PFSK-1 (cell line): ENCODE results near the gene RSL1D1.

Experiments used
- FOXP2 ChIP-seq: optimal IDR thresholded peaks from 2 replicates; pipeline ENCODE3; 2011; ENCODE audit warnings: borderline replicate concordance, control low read depth, inconsistent platforms; ENCODE audit not compliant: insufficient read depth; ENCODE audit errors: extremely low read length, extremely low read depth
- POLR2AphosphoS5 ChIP-seq: IDR thresholded peaks from 2 replicates; pipeline ENCODE4 v1.6.1; 2012; ENCODE audit warnings: low read depth, mild to moderate bottlenecking, control low read depth, low read length, moderate library complexity
- REST ChIP-seq, 2 experiments: IDR thresholded peaks; 2 replicates each; pipeline versions ENCODE4 v1.6.1 to v1.8.0; 2011 to 2012; ENCODE audit warnings: low read depth in 2 of 2, low read length in 2 of 2, control low read depth in 1 of 2, inconsistent platforms in 1 of 2, mild to moderate bottlenecking in 1 of 2, moderate library complexity in 1 of 2; ENCODE audit not compliant: insufficient read depth in 1 of 2
- SIN3A ChIP-seq: IDR thresholded peaks from 2 replicates; pipeline ENCODE4 v1.6.1; 2012; ENCODE audit warnings: mild to moderate bottlenecking, low read length, moderate library complexity, borderline replicate concordance; ENCODE audit not compliant: insufficient read depth
- TAF1 ChIP-seq: IDR thresholded peaks from 2 replicates; pipeline ENCODE4 v1.6.1; 2012; ENCODE audit warnings: low read length, control low read depth, borderline replicate concordance; ENCODE audit not compliant: insufficient read depth

The RSL1D1 gene

GRCh38 chr16:11816123-11816522 lies 35.2 kb downstream of the RSL1D1 start:
- TF ChIP-seq TAF1 (no peak), FOXP2 (no peak), SIN3A (no peak)

GRCh38 chr16:11806721-11807120 lies 44.6 kb downstream of the RSL1D1 start:
- TF ChIP-seq TAF1 (no peak), POLR2AphosphoS5 (no peak), SIN3A (no peak), REST (IDR thresholded peaks at IDR 0.05; ENCODE audit: insufficient read depth in 1 of 2, low read depth in 2 of 2, low read length in 2 of 2) (no peak), FOXP2 (no peak)

GRCh38 chr16:11805556-11805955 lies 45.8 kb downstream of the RSL1D1 start:
- no peak for TF ChIP-seq FOXP2
- TF ChIP-seq TAF1, result no peak
- TF ChIP-seq POLR2AphosphoS5, result no peak
- TF ChIP-seq SIN3A, result no peak
- no peak for TF ChIP-seq REST (IDR thresholded peaks at IDR 0.05; ENCODE audit: insufficient read depth in 1 of 2, low read depth in 2 of 2, low read length in 2 of 2)

GRCh38 chr16:11801481-11802021 lies 49.8 kb downstream of the RSL1D1 start:
- TF ChIP-seq TAF1 (no peak), POLR2AphosphoS5 (no peak), SIN3A (no peak), FOXP2 (no peak), REST (IDR thresholded peaks at IDR 0.05; ENCODE audit: insufficient read depth in 1 of 2, low read depth in 2 of 2, low read length in 2 of 2) (no peak)

- no peak for TF ChIP-seq SIN3A
- no peak for TF ChIP-seq TAF1
- TF ChIP-seq POLR2AphosphoS5, result no peak
- TF ChIP-seq REST (IDR thresholded peaks at IDR 0.05; ENCODE audit: insufficient read depth in 1 of 2, low read depth in 2 of 2, low read length in 2 of 2), result no peak
- no peak for TF ChIP-seq FOXP2
These were observed 51.0 kb downstream of the RSL1D1 start for GRCh38 chr16:11800382-11800718.
